Prostate gland (tissue), 2 donors: Measurements from ENCODE around the gene SIRPB2. TPM values are rescaled to one million over a fixed set of nuclear protein-coding genes. Genes with fewer than 3 reads are reported as not detected.

Experiments
- DNase-seq: peaks from one replicate; pipeline ENCODE4 v3.0.0-alpha.2; 2019; ENCODE audit warnings: low spot score
- H3K27ac ChIP-seq, 2 donors: fragments of 200-600 bp; sonication (generic); 2 replicates each; pipeline ENCODE4 v1.5.1; 2017 to 2019
- H3K27me3 ChIP-seq: fragments of 200-600 bp; sonication (generic); replicated peaks from 2 replicates; pipeline ENCODE4 v1.5.1; 2019; ENCODE audit not compliant: insufficient read depth
- H3K36me3 ChIP-seq, 2 donors: fragments of 200-600 bp; sonication (generic); 1 replicate in 1 of 2; 2 replicates in 1 of 2; pipeline versions ENCODE4 v1.5.1 to v1.8.1; 2017 to 2019
- H3K4me1 ChIP-seq: fragments of 200-600 bp; sonication (generic); replicated peaks from 2 replicates; pipeline ENCODE4 v1.5.1; 2019
- H3K4me3 ChIP-seq, 2 donors: fragments of 200-600 bp; sonication (generic); 2 replicates each; pipeline ENCODE4 v1.5.1; 2017 to 2019
- H3K9me3 ChIP-seq: fragments of 200-600 bp; sonication (generic); 2 replicates; pipeline ENCODE4 v1.5.1; 2017
- CTCF ChIP-seq, 4 experiments: fragments of 200-600 bp in 2 of 4; fragments of 450-650 bp in 2 of 4; sonication (generic) in 2 of 4; IDR thresholded peaks; 1 replicate in 3 of 4; 2 replicates in 1 of 4; pipeline ENCODE4 v1.5.1; 2016 to 2019; ENCODE audit warnings: antibody characterized with exemption in 4 of 4, mild to moderate bottlenecking in 2 of 4, moderate library complexity in 2 of 4
- POLR2A ChIP-seq: fragments of 450-650 bp; IDR thresholded peaks from one replicate; pipeline ENCODE4 v1.6.1; 2016; ENCODE audit warnings: antibody characterized with exemption, mild to moderate bottlenecking
- POLR2AphosphoS5 ChIP-seq: sonication (generic); formaldehyde crosslinking; IDR thresholded peaks from one replicate; pipeline ENCODE4 v1.6.1; 2017; ENCODE audit warnings: antibody characterized with exemption
- WGBS: methylation state at CpG from one replicate; pipeline ENCODE4 v1.1.5; 2018; 5-methylcytosine and 5-hydroxymethylcytosine counted together
- intact Hi-C: fragments of 100-400 bp; cut with DNase I; formaldehyde crosslinking; loops from one replicate; pipeline ENCODE4 v1.14.2; 2022
- total RNA-seq, 2 donors: library from RNA; depleted of rRNA; stranded (reverse); fragments of >200 nt; gene quantifications; one replicate each; pipeline ENCODE4 v1.1.0, GENCODE V29; 2016

SIRPB2 gene
- total RNA-seq, 2 donors from 2014 or later = 0.36 to 3.2 TPM

DNA sequence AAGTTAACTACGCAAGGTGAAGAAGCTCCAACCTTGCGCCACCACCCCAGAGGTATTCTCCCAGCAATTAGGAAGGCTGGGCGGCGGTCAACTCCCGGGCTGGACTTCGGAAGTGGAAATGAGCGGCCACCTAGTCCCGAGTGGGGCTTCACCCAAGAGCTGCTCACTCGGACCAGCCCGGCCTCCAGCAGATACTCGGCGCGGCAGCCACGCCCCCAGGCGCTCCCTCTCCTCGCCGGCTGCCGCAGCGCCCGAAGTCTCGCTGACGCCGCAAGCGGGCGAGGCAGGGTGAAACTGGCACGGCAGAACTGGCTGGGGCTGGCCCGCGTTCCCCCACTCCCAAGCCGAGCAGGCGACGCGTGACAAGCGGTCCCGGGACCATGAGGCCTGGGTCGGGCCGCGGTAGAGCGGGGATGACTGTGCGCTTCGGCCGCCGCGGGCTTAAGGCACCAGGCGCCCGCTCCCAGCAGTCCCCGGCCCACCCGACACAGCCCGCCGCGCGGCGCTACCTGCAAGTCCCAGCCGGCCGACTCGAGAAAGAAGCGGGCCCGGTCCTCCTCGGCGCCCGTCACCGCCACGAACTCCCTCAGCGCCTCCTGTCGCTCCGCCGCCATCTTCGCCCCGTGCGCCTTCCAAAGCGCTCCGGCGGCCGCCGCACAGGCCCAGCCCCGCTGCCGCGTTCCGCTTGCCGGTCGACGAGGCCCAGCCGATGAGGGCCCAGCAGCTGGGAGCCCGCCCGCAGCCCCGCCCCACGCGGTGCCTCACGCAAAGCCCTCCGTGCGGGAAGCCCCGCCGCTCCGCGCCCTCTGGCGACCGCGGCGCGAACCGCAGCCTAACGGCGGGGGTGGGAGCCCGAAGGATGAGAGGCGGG lies 24.8 kb downstream of the SIRPB2 start, which contains the start of gene NSFL1C:
Gene NSFL1C, minus strand, starts transcription at position 639 of the 871 bp plus-strand sequence. Its CDS starts 25 bp downstream, at position 614.
- Histone ChIP-seq H3K9me3 (no peaks in the 10 kb centered on the region), H3K4me3 (peak within 1 kb of the TSS; percentile 86 to 94), H3K27ac (peak within 1 kb of the TSS; percentile 76 to 79), H3K27me3 (no peaks in the 10 kb centered on the region), H3K36me3 (no peaks in the 10 kb centered on the region), H3K4me1 (peaks cover 18% of the 10 kb centered on the region)
- intact Hi-C loops = loop anchor here (5.0 kb wide), 2 partner anchors 74 to 349 kb away; partner anchors contain the start of genes FKBP1A and PSMF1
- DNase-seq = peak; percentile 93
- TF ChIP-seq POLR2AphosphoS5 (peak; percentile 39), CTCF (IDR thresholded peaks at IDR 0.05) (peak; percentile 96 to 98 (median 97)), POLR2A (peak; percentile 54)
- WGBS = under 1% methylated on average over 92 of the region's 104 CpGs

GRCh38 chr20:1465470-1466210 lies 25.6 kb downstream of the SIRPB2 start:
- no peak for DNase-seq
- peaks cover 17% of the 10 kb centered on the region for H3K4me1 ChIP-seq
- no peak for TF ChIP-seq POLR2AphosphoS5
- TF ChIP-seq POLR2A = no peak
- no peak for TF ChIP-seq CTCF (IDR thresholded peaks at IDR 0.05)
- H3K36me3 ChIP-seq = no peaks in the 10 kb centered on the region
- intact Hi-C loops = loop anchor here (5.0 kb wide), 2 partner anchors 73 to 348 kb away; partner anchors contain the start of genes FKBP1A and PSMF1
- no peaks in the 10 kb centered on the region for H3K27me3 ChIP-seq
- WGBS = 34% methylated on average over 12 of the region's 12 CpGs
- H3K9me3 ChIP-seq = no peaks in the 10 kb centered on the region
- peak overlapping the region; percentile 76 to 79 for H3K27ac ChIP-seq
- peak overlapping the region; percentile 86 to 94 for H3K4me3 ChIP-seq

- TF ChIP-seq CTCF (IDR thresholded peaks at IDR 0.05) (no peak), POLR2A (no peak), POLR2AphosphoS5 (no peak)
- Histone ChIP-seq H3K4me1 (peaks cover 9% of the 10 kb centered on the region), H3K36me3 (peaks cover 0 to 6% of the 10 kb centered on the region in 2 donors), H3K27me3 (no peaks in the 10 kb centered on the region), H3K27ac (no peak overlapping the region), H3K9me3 (no peaks in the 10 kb centered on the region), H3K4me3 (no peak overlapping the region)
- WGBS = 95% methylated on average over 9 of the region's 9 CpGs
- no peak for DNase-seq
- intact Hi-C loops = no loop called here
These were observed 27.1 kb downstream of the SIRPB2 start for GRCh38 chr20:1463971-1464570.

GRCh38 chr20:1462834-1463233 lies 28.4 kb downstream of the SIRPB2 start:
- Histone ChIP-seq H3K9me3 (no peaks in the 10 kb centered on the region), H3K4me1 (peaks cover 8% of the 10 kb centered on the region), H3K36me3 (peaks cover 0 to 11% of the 10 kb centered on the region in 2 donors), H3K27ac (no peak overlapping the region), H3K27me3 (no peaks in the 10 kb centered on the region), H3K4me3 (no peak overlapping the region)
- no peak for DNase-seq
- intact Hi-C loops = no loop called here
- TF ChIP-seq CTCF (IDR thresholded peaks at IDR 0.05) = no peak
- no peak for TF ChIP-seq POLR2AphosphoS5
- TF ChIP-seq POLR2A = no peak
- WGBS = 87% methylated on average over 3 of the region's 3 CpGs
